ENCODE measurements around the gene TNFRSF1A. TPM values are rescaled to one million over a fixed set of nuclear protein-coding genes. Genes with fewer than 3 reads are reported as not detected.

Gene TNFRSF1A
- total and polyA plus RNA-seq, 9 of the 15 experiments (the other 6 are each of a cell fraction or from before 2014, with no cell fraction given) = 0.76 to 43.5 (median 30.0) TPM

DNA sequence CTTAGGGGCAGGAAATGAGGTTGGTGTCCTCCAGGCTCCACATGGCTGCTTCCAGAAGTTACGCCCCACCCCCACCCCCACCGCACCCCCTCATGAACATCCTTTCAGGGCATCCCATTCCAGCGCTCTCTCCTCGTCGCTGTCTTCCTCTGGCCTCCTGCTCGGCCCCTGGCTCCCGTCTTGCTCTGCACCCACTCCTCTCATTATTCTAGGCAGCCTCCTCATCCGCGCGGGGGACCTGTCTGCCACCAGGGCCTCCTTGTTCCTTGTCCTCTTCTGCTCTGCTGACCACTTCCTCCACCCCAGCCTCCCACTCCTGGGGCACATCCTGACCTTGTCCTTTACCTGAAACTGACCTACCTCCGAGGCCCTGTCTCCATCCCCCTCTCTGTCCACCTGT is 61.2 kb downstream of the TNFRSF1A start (continued):
- TF ChIP-seq GTF2F1 (IDR thresholded peaks at IDR 0.05; ENCODE audit: low read depth, low read length) (no peak), PRDM10 (IDR thresholded peaks at IDR 0.05; ENCODE audit: partially characterized antibody) (no peak)

- Histone ChIP-seq H3K4me3 (no peak overlapping the region), H3K36me3 (ENCODE audit: control insufficient read depth, insufficient read depth, low read length) (no peaks in the 10 kb centered on the region), H3K4me2 (ENCODE audit: insufficient read depth, low read length) (no peak overlapping the region), H3K27me3 (ENCODE audit: control insufficient read depth in 2 of 2, insufficient read depth in 2 of 2, low read length in 2 of 2) (peaks cover 5 to 12% of the 10 kb centered on the region in 2 experiments; a peak in 4 of 5 replicates), H3K9me3 (replicated peaks; ENCODE audit: control insufficient read depth, insufficient read depth, low read depth, low read length) (no peaks in the 10 kb centered on the region), H3K79me2 (ENCODE audit: control insufficient read depth, insufficient read depth, low read length) (no peaks in the 10 kb centered on the region), H3K9ac (ENCODE audit: insufficient read depth in 1 of 2, low read depth in 2 of 2, low read length in 2 of 2) (no peak overlapping the region), H3K27ac (ENCODE audit: extremely low read depth, low read depth, low read length) (no peak overlapping the region), H2AFZ (ENCODE audit: low read depth, low read length) (no peak overlapping the region), H3K9me1 (ENCODE audit: control insufficient read depth, insufficient read depth, low read length) (no peaks in the 10 kb centered on the region), H3K4me1 (replicated peaks in 1 of 2; ENCODE audit: control insufficient read depth in 2 of 2, insufficient read depth in 2 of 2, low read length in 2 of 2) (peaks cover 6 to 14% of the 10 kb centered on the region in 2 experiments; a peak in 4 of 5 replicates), H4K20me1 (replicated peaks; ENCODE audit: control insufficient read depth, insufficient read depth, low read length) (no peaks in the 10 kb centered on the region; the same call in 1 of the 2 replicates)
- TF ChIP-seq JUN (IDR thresholded peaks at IDR 0.05; ENCODE audit: borderline replicate concordance, low read depth, low read length) (peak; percentile 71; the same call in 1 of the 2 replicates), JUN (CRISPR knock-in tag; IDR thresholded peaks at IDR 0.05; ENCODE audit: borderline replicate concordance) (no peak), FOSL1 (tag; conservative IDR thresholded peaks at IDR 0.05) (peak; percentile 67), ZNF589 (CRISPR knock-in tag; IDR thresholded peaks at IDR 0.05; ENCODE audit: low read depth) (0 out of 2 replicates have a peak, but pooled peaks have one; percentile 30), ETS2 (tag; IDR thresholded peaks at IDR 0.05; ENCODE audit: borderline replicate concordance, poor library complexity, severe bottlenecking) (no peak), HDAC3 (IDR thresholded peaks at IDR 0.05; ENCODE audit: borderline replicate concordance, partially characterized antibody) (no peak), JUND (IDR thresholded peaks at IDR 0.05; ENCODE audit: borderline replicate concordance, low read depth, low read length) (peak; percentile 47; the same call in 1 of the 2 replicates), JUND (tag; IDR thresholded peaks at IDR 0.05; ENCODE audit: borderline replicate concordance, low read depth, low read length) (no peak), ZNF175 (CRISPR knock-in tag; IDR thresholded peaks at IDR 0.05; ENCODE audit: low read depth) (no peak), RNF2 (IDR thresholded peaks at IDR 0.05) (no peak)
- TF ChIP-seq, protein P1, sequence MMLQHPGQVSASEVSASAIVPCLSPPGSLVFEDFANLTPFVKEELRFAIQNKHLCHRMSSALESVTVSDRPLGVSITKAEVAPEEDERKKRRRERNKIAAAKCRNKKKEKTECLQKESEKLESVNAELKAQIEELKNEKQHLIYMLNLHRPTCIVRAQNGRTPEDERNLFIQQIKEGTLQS (IDR thresholded peaks at IDR 0.05) = peak; percentile 61
- TF ChIP-seq, protein P1 (CRISPR knock-in tag; conservative IDR thresholded peaks at IDR 0.05) = no peak
- BruUV-seq (replicated peaks) = no TSS peak
- DNase-seq (ENCODE audit: extremely low read depth in 1 of 4, low spot score in 3 of 4) (peak in 1 of 4 experiments; percentile 19), ATAC-seq (no peak), FAIRE-seq (no peak)
- in situ Hi-C loops (cut with MboI) (no loop called here), intact Hi-C loops (cut with micrococcal nuclease) (no loop called here)
- CTCF ChIA-PET (ENCODE audit: low intra/inter-chr PET ratio) = interaction anchor here (0.9 to 2.9 kb wide), 2 partner anchors 84 to 212 kb away, joined by 4 to 23 read pairs; no protein-coding TSS in a partner anchor
- WGBS (ENCODE audit: insufficient coverage, low coverage, missing lambda C conversion rate) = 33% methylated on average over 1 of the region's 2 CpGs
- POLR2A ChIA-PET = interaction anchor here (0.6 to 1.2 kb wide), 2 partner anchors 43 to 118 kb away, joined by 3 to 4 read pairs; no protein-coding TSS in a partner anchor
These were observed 61.8 kb downstream of the TNFRSF1A start for GRCh38 chr12:6280053-6280469.

Measured in K562 (cell line).